ENCODE results near the gene DCTN2.
A peak's percentile ranks its signal among the peaks of the same experiment; 100 is the strongest.
"Not testable (repeated sequence)": the region's sequence is repeated elsewhere in the genome, so short reads cannot be mapped to it uniquely, and the experiment has no call there.

DCTN2 gene

GRCh38 chr12:57515934-57516541, 31.0 kb downstream of the DCTN2 start:
- peak overlapping the region; percentile 38; the same call in 1 of the 2 replicates for H3K27ac ChIP-seq
- TF ChIP-seq ZFX (IDR thresholded peaks at IDR 0.05), result no peak
- TF ChIP-seq, protein P1, sequence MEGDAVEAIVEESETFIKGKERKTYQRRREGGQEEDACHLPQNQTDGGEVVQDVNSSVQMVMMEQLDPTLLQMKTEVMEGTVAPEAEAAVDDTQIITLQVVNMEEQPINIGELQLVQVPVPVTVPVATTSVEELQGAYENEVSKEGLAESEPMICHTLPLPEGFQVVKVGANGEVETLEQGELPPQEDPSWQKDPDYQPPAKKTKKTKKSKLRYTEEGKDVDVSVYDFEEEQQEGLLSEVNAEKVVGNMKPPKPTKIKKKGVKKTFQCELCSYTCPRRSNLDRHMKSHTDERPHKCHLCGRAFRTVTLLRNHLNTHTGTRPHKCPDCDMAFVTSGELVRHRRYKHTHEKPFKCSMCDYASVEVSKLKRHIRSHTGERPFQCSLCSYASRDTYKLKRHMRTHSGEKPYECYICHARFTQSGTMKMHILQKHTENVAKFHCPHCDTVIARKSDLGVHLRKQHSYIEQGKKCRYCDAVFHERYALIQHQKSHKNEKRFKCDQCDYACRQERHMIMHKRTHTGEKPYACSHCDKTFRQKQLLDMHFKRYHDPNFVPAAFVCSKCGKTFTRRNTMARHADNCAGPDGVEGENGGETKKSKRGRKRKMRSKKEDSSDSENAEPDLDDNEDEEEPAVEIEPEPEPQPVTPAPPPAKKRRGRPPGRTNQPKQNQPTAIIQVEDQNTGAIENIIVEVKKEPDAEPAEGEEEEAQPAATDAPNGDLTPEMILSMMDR (conservative IDR thresholded peaks at IDR 0.05), result no peak

GRCh38 chr12:57515408-57515933, 31.5 kb downstream of the DCTN2 start:
- TF ChIP-seq, protein P1 (conservative IDR thresholded peaks at IDR 0.05), result no peak
- TF ChIP-seq ZFX (IDR thresholded peaks at IDR 0.05), result no peak
- H3K27ac ChIP-seq, result peak overlapping the region; percentile 74

GRCh38 chr12:57514720-57515407, 32.1 kb downstream of the DCTN2 start:
- no peak for TF ChIP-seq ZFX (IDR thresholded peaks at IDR 0.05)
- TF ChIP-seq, protein P1 (conservative IDR thresholded peaks at IDR 0.05), result no peak
- peak overlapping the region; percentile 74 for H3K27ac ChIP-seq

GRCh38 chr12:57514246-57514645, 32.7 kb downstream of the DCTN2 start:
- peak overlapping the region; percentile 74 for H3K27ac ChIP-seq

- H3K27ac ChIP-seq, result not testable (repeated sequence)
Measured at GRCh38 chr12:57513677-57514076, 33.3 kb downstream of the DCTN2 start.

GRCh38 chr12:57513266-57513665, 33.7 kb downstream of the DCTN2 start:
- TF ChIP-seq, protein P1 (conservative IDR thresholded peaks at IDR 0.05), result no peak
- no peak for TF ChIP-seq ZFX (IDR thresholded peaks at IDR 0.05)
- no peak overlapping the region for H3K27ac ChIP-seq

- TF ChIP-seq, protein P1 (conservative IDR thresholded peaks at IDR 0.05), result no peak
- TF ChIP-seq ZFX (IDR thresholded peaks at IDR 0.05), result no peak
Measured at GRCh38 chr12:57512665-57513064, 34.3 kb downstream of the DCTN2 start.

DNA sequence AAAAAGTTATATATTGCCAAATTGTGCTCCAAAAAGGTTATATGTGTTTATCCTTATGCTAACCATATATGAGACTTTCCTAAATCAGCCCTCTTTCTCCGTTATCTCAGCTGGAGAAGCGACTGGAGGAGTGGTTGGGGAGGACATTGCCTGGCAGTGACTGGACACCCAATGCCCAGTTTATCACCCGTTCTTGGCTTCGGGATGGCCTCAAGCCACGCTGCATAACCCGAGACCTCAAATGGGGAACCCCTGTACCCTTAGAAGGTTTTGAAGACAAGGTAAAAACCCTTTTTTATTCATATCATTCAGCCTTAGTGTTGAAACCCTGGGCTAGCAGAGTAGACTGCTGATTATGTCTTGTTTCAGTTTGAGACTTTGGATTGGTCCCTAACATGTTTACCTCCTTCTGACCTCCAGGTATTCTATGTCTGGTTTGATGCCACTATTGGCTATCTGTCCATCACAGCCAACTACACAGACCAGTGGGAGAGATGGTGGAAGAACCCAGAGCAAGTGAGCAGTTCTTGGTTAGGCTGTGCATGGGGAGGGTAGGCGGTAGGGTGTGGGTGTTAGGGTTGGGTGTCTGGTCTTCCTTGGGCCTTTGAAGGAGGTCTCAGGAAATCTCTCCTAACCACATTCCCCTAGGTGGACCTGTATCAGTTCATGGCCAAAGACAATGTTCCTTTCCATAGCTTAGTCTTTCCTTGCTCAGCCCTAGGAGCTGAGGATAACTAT, 35.2 kb downstream of the DCTN2 start:
- TF ChIP-seq ZFX (IDR thresholded peaks at IDR 0.05), result no peak
- TF ChIP-seq, protein P1 (conservative IDR thresholded peaks at IDR 0.05), result no peak
- no peak overlapping the region for H3K27ac ChIP-seq

More at GRCh38 chr12:57512665-57513064, 34.3 kb downstream of the DCTN2 start:
- H3K27ac ChIP-seq, result no peak overlapping the region
